ENCODE measurements around the gene ZDHHC17. TPM values are rescaled to one million over a fixed set of nuclear protein-coding genes. Genes with fewer than 3 reads are reported as not detected.
A peak's percentile ranks its signal among the peaks of the same experiment; 100 is the strongest.

ZDHHC17 gene
- total and polyA plus RNA-seq, 2 of the 13 experiments (the other 11 are each of a cell fraction or from before 2014, with no cell fraction given): 36.7 to 38.5 TPM

- TF ChIP-seq ZBTB40 (IDR thresholded peaks at IDR 0.05) (no peak), ZBTB40 (CRISPR knock-in tag; IDR thresholded peaks at IDR 0.05) (peak; percentile 58; the same call in 1 of the 2 replicates), IRF2 (CRISPR knock-in tag; IDR thresholded peaks at IDR 0.05) (peak; percentile 63), SYNCRIP (IDR thresholded peaks at IDR 0.05; ENCODE audit: insufficient read depth, low read depth, low read length) (no peak), ZNF547 (CRISPR knock-in tag; IDR thresholded peaks at IDR 0.05) (peak; percentile 40; the same call in 1 of the 2 replicates), SSRP1 (CRISPR knock-in tag; IDR thresholded peaks at IDR 0.05) (no peak), MXI1 (IDR thresholded peaks at IDR 0.05; ENCODE audit: borderline replicate concordance, low read depth, low read length) (peak; percentile 70; the same call in 1 of the 3 replicates), MED1 (CRISPR knock-in tag; IDR thresholded peaks at IDR 0.05) (no peak), ZNF282 (IDR thresholded peaks at IDR 0.05; ENCODE audit: partially characterized antibody) (no peak), IRF9 (CRISPR knock-in tag; IDR thresholded peaks at IDR 0.05; ENCODE audit: borderline replicate concordance) (no peak; the same call in 1 of the 2 replicates), POLR2G (IDR thresholded peaks at IDR 0.05; ENCODE audit: low read depth, low read length) (peak; percentile 95), PAF1 (CRISPR knock-in tag; IDR thresholded peaks at IDR 0.05) (no peak), HOXA9 (CRISPR knock-in tag; IDR thresholded peaks at IDR 0.05; ENCODE audit: borderline replicate concordance) (peak; percentile 88), ZSCAN30 (CRISPR knock-in tag; IDR thresholded peaks at IDR 0.05) (no peak), PATZ1 (CRISPR knock-in tag; IDR thresholded peaks at IDR 0.05) (peak; percentile 73)
Measured at GRCh38 chr12:76763746-76764675, at the start of gene ZDHHC17 (continued).

All from HepG2 (cell line).